A549 (cell line): Measurements from ENCODE around the gene PARP9.

ENCODE experiments used
- BHLHE40 ChIP-seq: IDR thresholded peaks from 2 replicates; pipeline ENCODE4 v1.6.1; 2012; ENCODE audit warnings: low read depth, low read length, inconsistent platforms
- CTCF ChIP-seq: fragments of >200 bp; sonication (Bioruptor Twin); formaldehyde crosslinking; IDR thresholded peaks from 3 replicates; pipeline ENCODE4 v1.5.1; 2016
- EP300 ChIP-seq, 2 experiments: fragments of >200 bp; sonication (Bioruptor Twin); formaldehyde crosslinking; IDR thresholded peaks; 2 replicates in 1 of 2; 3 replicates in 1 of 2; pipeline ENCODE4 v1.6.1; 2016 to 2017
- ESRRA ChIP-seq: fragments of 150-350 bp; IDR thresholded peaks from 2 replicates; pipeline ENCODE4 v1.6.1; 2014; ENCODE audit warnings: mild to moderate bottlenecking, low read length, borderline replicate concordance
- MAFK ChIP-seq: fragments of 450-650 bp; IDR thresholded peaks from 2 replicates; pipeline ENCODE4 v1.6.1; 2014; ENCODE audit not compliant: partially characterized antibody
- MYC ChIP-seq: IDR thresholded peaks from 2 replicates; pipeline ENCODE4 v1.6.1; 2012; ENCODE audit warnings: mild to moderate bottlenecking, inconsistent platforms, low read length, improper control_type of control experiment, borderline replicate concordance
- POLR2A ChIP-seq: IDR thresholded peaks from 2 replicates; pipeline ENCODE4 v1.6.1; 2012; ENCODE audit warnings: mild to moderate bottlenecking, low read length
- REST ChIP-seq: fragments of 200-600 bp; sonication (generic); IDR thresholded peaks from 2 replicates; pipeline ENCODE4 v1.6.1; 2016; ENCODE audit warnings: antibody characterized with exemption, mild to moderate bottlenecking, moderate library complexity
- SMC3 ChIP-seq: fragments of >200 bp; sonication (Bioruptor Twin); formaldehyde crosslinking; IDR thresholded peaks from 3 replicates; pipeline ENCODE4 v1.6.1; 2018; ENCODE audit warnings: inconsistent platforms

GRCh38 chr3:122560680-122561079 lies 3.4 kb downstream of the PARP9 start:
- TF ChIP-seq POLR2A, result no peak
- TF ChIP-seq BHLHE40, result no peak
- TF ChIP-seq SMC3, result peak; percentile 88
- TF ChIP-seq MAFK, result no peak
- TF ChIP-seq CTCF, result peak; percentile 71
- no peak for TF ChIP-seq EP300 (IDR thresholded peaks at IDR 0.05)
- no peak for TF ChIP-seq MYC
- no peak for TF ChIP-seq REST
- no peak for TF ChIP-seq ESRRA
